K562 treated with DMSO at 1 percent for 48 hours (cell line): ENCODE data around the gene PITPNM1. TPM values are rescaled to one million over a fixed set of nuclear protein-coding genes. Genes with fewer than 3 reads are reported as not detected.

Experiments used
- total RNA-seq: library from RNA; unstranded; fragments of 300-600 nt; gene quantifications from 2 replicates; pipeline ENCODE4 v1.2.3, GENCODE V29; 2022; ENCODE audit warnings: low replicate concordance; ENCODE audit errors: extremely low read depth

PITPNM1 gene
- not detected in 2 replicates for total RNA-seq

GRCh38 chr11:67504950-67505581, at the start of gene PITPNM1:
Gene PITPNM1, minus strand, starts transcription at chr11:67505363. Its CDS starts 1,183 bp downstream, at chr11:67504180.

DNA sequence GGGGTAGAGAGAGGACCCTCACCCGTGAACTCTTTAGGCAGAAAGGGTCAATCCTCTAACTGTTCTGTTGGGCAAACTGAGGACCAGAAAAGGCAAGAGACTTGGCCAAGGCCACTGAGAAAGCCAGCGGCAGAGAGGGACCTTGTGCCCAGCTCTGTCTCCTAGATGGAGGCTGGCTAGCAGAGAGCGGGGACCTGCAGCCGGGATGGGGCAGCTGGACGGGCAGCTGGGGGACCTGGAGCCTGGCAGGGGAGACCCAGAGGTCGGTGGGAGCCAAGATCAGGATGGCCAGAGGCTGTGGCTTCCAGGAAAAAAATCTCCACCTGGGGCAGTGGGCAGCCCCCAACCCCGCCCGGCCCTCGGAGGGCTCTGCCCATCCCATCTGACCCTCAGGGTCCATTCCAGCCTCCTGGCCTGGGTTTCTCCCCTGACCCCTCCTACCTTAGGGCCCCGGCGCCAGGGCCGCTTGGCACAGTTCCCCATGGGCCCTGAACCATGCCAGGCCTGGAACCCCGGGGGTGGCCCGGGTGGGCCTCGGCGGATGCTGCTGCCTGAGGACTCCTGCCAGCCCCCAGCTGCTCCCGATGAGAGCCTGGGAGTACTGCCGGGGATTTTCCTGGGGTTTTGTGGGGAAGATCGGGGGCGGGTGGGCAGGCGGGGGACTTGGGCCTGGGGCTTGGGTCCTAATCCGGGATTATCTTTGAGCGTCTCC, 17.8 kb upstream of the PITPNM1 start, which contains the start of gene CABP2:
CABP2 (minus strand) TSS at position 603 of the 712 bp plus-strand sequence; CDS start at position 483, 120 bp downstream.

GRCh38 chr11:67507864-67508485, 2.8 kb upstream of the PITPNM1 start, which contains the start of gene CDK2AP2:
Gene CDK2AP2, minus strand, starts transcription at chr11:67508162. Its CDS starts 80 bp downstream, at chr11:67508082.

GRCh38 chr11:67482827-67483798, 22.1 kb downstream of the PITPNM1 start, which contains the start of gene AIP:
Gene AIP, plus strand, starts transcription at chr11:67483026. Its CDS starts 133 bp downstream, at chr11:67483159.

GRCh38 chr11:67468759-67469507, 36.2 kb downstream of the PITPNM1 start, which contains the start of gene TMEM134:
Gene TMEM134, minus strand, starts transcription at chr11:67469251. Its CDS starts 59 bp downstream, at chr11:67469192.

GRCh38 chr11:67455054-67455453, 50.1 kb downstream of the PITPNM1 start, which contains the start of gene CABP4:
Gene CABP4, plus strand, starts transcription at chr11:67455354. Its CDS starts 70 bp downstream, at chr11:67455424.

DNA sequence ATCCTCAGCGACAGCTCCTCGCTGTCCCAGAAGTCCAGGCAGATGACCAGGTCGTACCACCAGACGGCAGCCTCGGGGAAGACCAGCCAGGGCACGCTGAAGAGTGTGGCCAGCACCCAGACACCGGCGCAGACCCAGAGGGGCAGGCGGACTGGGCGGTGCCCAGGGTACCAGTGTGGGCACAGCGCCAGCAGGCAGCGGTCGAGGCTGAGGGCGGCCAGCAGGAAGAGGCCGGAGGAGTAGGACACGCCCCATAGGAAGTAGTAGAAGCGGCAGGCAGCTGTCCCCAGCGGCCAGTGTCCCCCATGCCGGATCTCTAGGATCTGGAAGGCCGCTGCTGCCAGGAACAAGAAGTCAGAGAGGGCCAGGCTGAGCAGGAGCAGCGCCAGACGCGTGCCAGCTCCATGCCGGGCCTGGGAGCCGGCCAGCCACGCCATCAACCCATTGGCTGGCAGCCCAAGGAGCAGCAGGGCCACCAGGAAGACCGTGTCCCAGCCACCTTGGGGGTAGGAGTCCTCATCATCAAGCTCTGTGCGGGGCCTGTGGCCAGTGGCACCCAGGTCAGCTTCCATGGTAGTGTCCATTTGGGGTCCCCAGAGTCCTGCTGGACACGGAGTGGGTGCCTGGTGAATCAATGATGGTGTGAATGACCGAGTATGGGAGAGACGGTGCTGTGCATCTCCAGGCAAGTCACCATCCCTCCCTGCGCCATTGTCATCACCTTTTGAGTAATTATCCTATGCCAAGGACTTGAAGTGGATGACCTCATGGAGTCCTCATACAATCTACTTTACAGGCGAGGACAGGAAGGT, 52.8 kb downstream of the PITPNM1 start, which contains the start of gene GPR152:
GPR152 (minus strand) TSS at position 589 of the 812 bp plus-strand sequence; CDS start at position 584, 5 bp downstream.

Other genes with a start within 250 kb of the PITPNM1 start
- gene GRK2, start 238.9 kb downstream of the PITPNM1 start, total RNA-seq = 509 TPM in 1 of 2 replicates, not detected in the other
- gene ANKRD13D, start 216.1 kb downstream of the PITPNM1 start, total RNA-seq = not detected in 2 replicates
- gene SSH3, start 201.8 kb downstream of the PITPNM1 start, total RNA-seq = not detected in 2 replicates
- gene POLD4, start 151.8 kb downstream of the PITPNM1 start, total RNA-seq = not detected in 2 replicates
- not detected in 2 replicates for gene CLCF1, start 131.8 kb downstream of the PITPNM1 start, total RNA-seq
- not detected in 2 replicates for gene RAD9A, start 113.4 kb downstream of the PITPNM1 start, total RNA-seq
- 468 TPM in 1 of 2 replicates, not detected in the other for gene PPP1CA, start 103.5 kb downstream of the PITPNM1 start, total RNA-seq
- gene TBC1D10C, start 101.3 kb downstream of the PITPNM1 start, total RNA-seq = not detected in 2 replicates
- gene CARNS1, start 89.7 kb downstream of the PITPNM1 start, total RNA-seq = not detected in 2 replicates
- gene RPS6KB2, start 76.9 kb downstream of the PITPNM1 start, total RNA-seq = not detected in 2 replicates
- not detected in 2 replicates for gene PTPRCAP, start 67.7 kb downstream of the PITPNM1 start, total RNA-seq
- 458 TPM in 1 of 2 replicates, not detected in the other for gene CORO1B, start 61.9 kb downstream of the PITPNM1 start, total RNA-seq
- not detected in 2 replicates for gene GPR152, start 52.6 kb downstream of the PITPNM1 start, total RNA-seq
- not detected in 2 replicates for gene CABP4, start 50.0 kb downstream of the PITPNM1 start, total RNA-seq
- gene TMEM134, start 36.1 kb downstream of the PITPNM1 start, total RNA-seq = not detected in 2 replicates
- gene AIP, start 22.3 kb downstream of the PITPNM1 start, total RNA-seq = not detected in 2 replicates
- gene CDK2AP2, start 2.8 kb upstream of the PITPNM1 start, total RNA-seq = not detected in 2 replicates
- gene CABP2, start 18.1 kb upstream of the PITPNM1 start, total RNA-seq = not detected in 2 replicates
- gene GSTP1, start 78.4 kb upstream of the PITPNM1 start, total RNA-seq = 2,352 TPM in 1 of 2 replicates, not detected in the other
- not detected in 2 replicates for gene NDUFV1, start 101.6 kb upstream of the PITPNM1 start, total RNA-seq
- not detected in 2 replicates for gene NUDT8, start 124.6 kb upstream of the PITPNM1 start, total RNA-seq
- gene TBX10, start 134.4 kb upstream of the PITPNM1 start, total RNA-seq = not detected in 2 replicates
- gene ACY3, start 145.4 kb upstream of the PITPNM1 start, total RNA-seq = not detected in 2 replicates
- not detected in 2 replicates for gene ALDH3B2, start 169.3 kb upstream of the PITPNM1 start, total RNA-seq